Motor neuron (in vitro differentiated cells): Measurements from ENCODE around the gene ARMC2. TPM values are rescaled to one million over a fixed set of nuclear protein-coding genes. Genes with fewer than 3 reads are reported as not detected.
A peak's percentile ranks its signal among the peaks of the same experiment; 100 is the strongest.

ENCODE experiments used
- ATAC-seq, 8 experiments: fragments of 200-7000 bp; cut with Tn5 transposase; replicated peaks in 6 of 8; 2 replicates each; pipeline ENCODE4 v1.8.0; 2021; ENCODE audit warnings: mild to moderate bottlenecking in 8 of 8, moderate library complexity in 8 of 8
- H3K27ac ChIP-seq, 2 donors: fragments of 250-450 bp; sonication (Bioruptor Pico); 2 replicates each; pipeline ENCODE4 v1.9.0; 2021; ENCODE audit warnings: antibody characterized with exemption in 2 of 2, mild to moderate bottlenecking in 2 of 2, moderate library complexity in 1 of 2
- H3K4me1 ChIP-seq, 2 donors: fragments of 250-450 bp; sonication (Bioruptor Pico); replicated peaks in 1 of 2; 2 replicates each; pipeline ENCODE4 v1.6.1; 2021; ENCODE audit warnings: antibody characterized with exemption in 2 of 2, mild to moderate bottlenecking in 2 of 2, moderate library complexity in 1 of 2
- H3K4me3 ChIP-seq, 5 donors: fragments of 250-450 bp; sonication (Bioruptor Pico); 2 replicates each; pipeline ENCODE4 v1.9.0; 2021; ENCODE audit warnings: antibody characterized with exemption in 5 of 5, mild to moderate bottlenecking in 5 of 5, moderate library complexity in 4 of 5
- WGBS, 10 experiments: fragments of 450-650 bp; shearing (Covaris generic); methylation state at CpG; one replicate each; pipeline ENCODE4 v1.0.0; 2022; 5-methylcytosine and 5-hydroxymethylcytosine counted together
- in situ Hi-C, 9 experiments: fragments of 400-800 bp; cut with MboI; loops; one replicate each; pipeline ENCODE4 v1.15.0; 2021; ENCODE audit warnings: low sequenced_read_pairs in 9 of 9, low pct_unique_long_range_greater_than_20kb in 2 of 9; ENCODE audit not compliant: unreplicated experiment in 9 of 9
- total RNA-seq, 8 experiments: library from RNA; unstranded; fragments of 300-600 nt; gene quantifications; 2 replicates each; pipeline versions ENCODE4 v1.2.3 to v1.2.4, GENCODE V29; 2022

Gene ARMC2
- total RNA-seq, 8 experiments from 2014 or later, result 1.1 to 22.4 (median 6.1) TPM

GRCh38 chr6:108837236-108837971 is 10.8 kb upstream of the ARMC2 start:
- no peak overlapping the region for H3K27ac ChIP-seq
- WGBS, 10 experiments, result 30 to 94% (median 68%) methylated on average over 2 to 4 of the region's 4 CpGs
- no peak overlapping the region for H3K4me3 ChIP-seq
- in situ Hi-C loops, result loop anchor here in 4 of 9 experiments (25.0 kb wide), 2 partner anchors 250 to 300 kb away; partner anchors contain the start of genes CEP57L1 (in 1 of the 4) and SESN1 (in 1 of the 4)
- H3K4me1 ChIP-seq, result no peaks in the 10 kb centered on the region
- no peak for ATAC-seq

DNA sequence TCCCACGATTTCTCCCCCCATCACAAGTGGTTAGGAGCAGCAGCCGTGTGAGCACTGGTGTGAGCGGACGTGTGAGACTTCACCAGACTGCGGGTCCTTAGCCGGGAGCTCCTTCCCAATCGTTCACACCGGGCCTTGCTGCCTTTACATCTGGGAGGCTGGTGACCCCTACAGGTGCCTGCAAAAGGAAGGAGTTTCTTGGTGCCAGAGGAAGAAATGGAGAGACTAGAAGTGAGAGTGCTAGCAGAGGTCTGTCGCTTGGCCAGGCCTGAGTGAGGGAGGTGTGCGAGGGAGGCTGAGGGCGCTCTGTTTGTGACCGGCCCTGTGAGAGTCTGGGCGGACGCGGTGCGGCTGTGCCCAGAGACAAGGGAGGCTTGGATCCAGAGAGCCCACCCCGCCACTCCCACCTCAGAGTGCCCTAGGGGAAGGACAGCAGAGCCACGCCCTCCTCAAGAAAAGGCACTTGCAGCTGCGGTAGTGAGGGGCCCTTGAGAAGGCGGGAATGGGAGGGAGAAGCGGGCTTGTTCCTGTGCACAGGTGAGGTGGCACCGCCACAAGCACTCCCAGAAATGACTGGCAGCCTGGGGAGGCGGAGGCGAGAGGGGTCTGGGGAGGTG is 10.0 kb upstream of the ARMC2 start:
- no peak overlapping the region for H3K4me3 ChIP-seq
- in situ Hi-C loops, result loop anchor here in 4 of 9 experiments (25.0 kb wide), 2 partner anchors 249 to 301 kb away; partner anchors contain the start of genes CEP57L1 (in 1 of the 4) and SESN1 (in 1 of the 4)
- 20 to 58% (median 33%) methylated on average over 1 to 5 of the region's 24 CpGs; no CpG with 5 or more reads in 3 of the 10 experiments for WGBS, 10 experiments
- no peak overlapping the region for H3K27ac ChIP-seq
- no peaks in the 10 kb centered on the region for H3K4me1 ChIP-seq
- peak in 6 of 8 experiments; percentile 55 to 70 (median 64) for ATAC-seq

- in situ Hi-C loops, result loop anchor here in 4 of 9 experiments (25.0 kb wide), 2 partner anchors 248 to 302 kb away; partner anchors contain the start of genes CEP57L1 (in 1 of the 4) and SESN1 (in 1 of the 4)
- 40 to 100% (median 68%) methylated on average over 1 to 4 of the region's 9 CpGs; no CpG with 5 or more reads in 3 of the 10 experiments for WGBS, 10 experiments
- no peak overlapping the region for H3K27ac ChIP-seq
- no peaks in the 10 kb centered on the region for H3K4me1 ChIP-seq
- no peak overlapping the region for H3K4me3 ChIP-seq
- peak in 5 of 8 experiments; percentile 44 to 80 (median 75) for ATAC-seq
Observed at GRCh38 chr6:108839083-108839642, 9.1 kb upstream of the ARMC2 start.

DNA sequence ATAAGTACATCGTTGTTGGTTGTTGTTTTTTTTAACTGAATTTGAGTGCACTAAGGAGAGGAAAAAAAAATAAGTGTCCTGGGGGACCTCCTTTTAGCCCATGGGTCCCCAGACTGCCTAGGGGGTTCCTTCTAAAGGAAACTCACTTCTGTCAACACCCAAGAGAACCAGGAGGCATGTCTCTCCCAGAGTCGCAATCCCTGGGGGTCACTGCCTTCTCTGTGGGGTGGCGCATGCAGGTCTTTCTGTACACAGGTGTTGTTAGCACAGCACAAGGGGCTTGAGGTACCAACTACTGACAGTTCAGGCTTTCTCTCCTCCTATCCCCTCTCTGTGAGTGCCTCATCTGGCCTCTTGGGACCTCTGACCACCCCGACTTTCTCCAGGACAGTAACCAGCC is 7.3 kb upstream of the ARMC2 start:
- H3K4me1 ChIP-seq, result no peaks in the 10 kb centered on the region

GRCh38 chr6:108841377-108841855 is 6.8 kb upstream of the ARMC2 start:
- Histone ChIP-seq H3K27ac (no peak overlapping the region), H3K4me3 (no peak overlapping the region), H3K4me1 (no peaks in the 10 kb centered on the region)
- in situ Hi-C loops, result loop anchor here in 4 of 9 experiments (25.0 kb wide), 2 partner anchors 246 to 304 kb away; partner anchors contain the start of genes CEP57L1 (in 1 of the 4) and SESN1 (in 1 of the 4)
- 71 to 100% (median 83%) methylated on average over 1 to 5 of the region's 5 CpGs; no CpG with 5 or more reads in 2 of the 10 experiments for WGBS, 10 experiments
- ATAC-seq, result no peak

More for the DNA sequence above, 7.3 kb upstream of the ARMC2 start:
- in situ Hi-C loops, result loop anchor here in 4 of 9 experiments (25.0 kb wide), 2 partner anchors 246 to 304 kb away; partner anchors contain the start of genes CEP57L1 (in 1 of the 4) and SESN1 (in 1 of the 4)
- WGBS, 10 experiments, result 65 to 100% (median 88%) methylated on average over 1 to 4 of the region's 4 CpGs
- no peak overlapping the region for H3K4me3 ChIP-seq
- no peak overlapping the region for H3K27ac ChIP-seq
- ATAC-seq, result no peak

DNA sequence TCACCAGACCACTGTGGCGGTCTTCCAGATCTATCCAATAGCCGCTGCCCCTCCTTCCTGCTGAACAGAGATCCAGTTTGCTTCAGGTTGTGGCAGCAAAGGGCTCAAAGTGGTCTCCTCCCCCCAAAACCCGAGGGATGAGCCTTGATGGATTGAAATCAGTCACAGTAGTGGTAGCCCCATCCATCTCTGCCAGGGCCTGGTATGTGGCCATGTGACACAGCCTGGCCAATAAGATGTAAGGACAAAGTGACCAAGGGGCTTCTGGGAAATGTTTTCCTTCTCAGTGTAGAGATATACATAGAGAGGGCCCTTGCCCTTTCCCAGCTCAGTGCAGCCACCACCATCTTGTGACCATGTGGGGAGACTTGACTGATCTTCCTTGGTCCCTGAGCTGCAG is 4.1 kb upstream of the ARMC2 start:
- in situ Hi-C loops, result loop anchor here in 4 of 9 experiments (25.0 kb wide), 2 partner anchors 243 to 307 kb away; partner anchors contain the start of genes CEP57L1 (in 1 of the 4) and SESN1 (in 1 of the 4)
- Histone ChIP-seq H3K4me3 (no peak overlapping the region), H3K27ac (no peak overlapping the region), H3K4me1 (peaks cover 6% of the 10 kb centered on the region in 2 donors)
- ATAC-seq, result no peak
- 75 to 100% (median 94%) methylated on average over 1 to 3 of the region's 3 CpGs; no CpG with 5 or more reads in 4 of the 10 experiments for WGBS, 10 experiments

DNA sequence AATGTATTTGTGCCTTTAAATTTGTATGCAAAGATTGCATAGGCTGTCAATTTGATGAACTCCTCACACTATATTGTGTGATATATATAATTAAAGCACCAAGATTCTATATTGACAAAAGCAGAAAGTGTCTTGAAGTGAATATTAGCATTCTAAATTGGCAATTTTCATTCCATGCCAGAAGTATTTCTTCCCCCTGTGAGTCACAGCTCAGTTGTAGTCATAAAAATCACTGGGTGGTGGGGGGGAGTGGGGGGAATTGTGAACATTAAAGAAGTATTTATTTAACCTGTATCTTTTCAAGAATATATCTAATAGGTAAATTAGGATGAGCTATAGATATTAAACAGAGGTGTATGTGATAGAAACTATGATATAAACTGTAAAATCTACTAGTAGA is 3.1 kb upstream of the ARMC2 start:
- H3K4me3 ChIP-seq, result no peak overlapping the region
- no peak overlapping the region for H3K27ac ChIP-seq
- in situ Hi-C loops, result loop anchor here in 4 of 9 experiments (25.0 kb wide), 2 partner anchors 242 to 308 kb away; partner anchors contain the start of genes CEP57L1 (in 1 of the 4) and SESN1 (in 1 of the 4)
- peaks cover 6 to 8% of the 10 kb centered on the region in 2 donors for H3K4me1 ChIP-seq
- ATAC-seq, result no peak

DNA sequence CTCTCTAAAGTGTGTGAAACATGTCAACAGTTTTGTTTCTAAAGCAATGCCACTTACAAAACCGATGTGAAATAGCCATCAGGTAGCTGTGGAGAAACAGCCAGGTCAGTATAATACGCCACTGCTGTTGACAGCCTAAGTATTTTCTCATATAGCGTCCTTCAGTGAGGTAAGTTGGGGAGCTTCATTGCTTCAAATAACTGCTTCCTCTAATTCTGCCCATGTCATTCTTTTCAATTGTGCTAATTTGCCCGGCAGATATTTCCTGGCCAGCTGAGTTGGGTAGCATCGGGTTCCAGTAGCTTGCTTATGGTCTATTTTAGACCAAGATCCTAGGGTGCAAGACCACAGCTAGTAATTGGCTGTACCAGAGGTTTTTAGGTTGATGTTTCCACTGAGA is 2.1 kb upstream of the ARMC2 start:
- WGBS, 10 experiments, result 61 to 100% (median 80%) methylated on average over 1 to 5 of the region's 5 CpGs
- in situ Hi-C loops, result loop anchor here in 4 of 9 experiments (25.0 kb wide), 2 partner anchors 241 to 309 kb away; partner anchors contain the start of genes CEP57L1 (in 1 of the 4) and SESN1 (in 1 of the 4)
- peaks cover 6 to 8% of the 10 kb centered on the region in 2 donors for H3K4me1 ChIP-seq
- no peak overlapping the region for H3K27ac ChIP-seq
- no peak overlapping the region for H3K4me3 ChIP-seq
- ATAC-seq, result no peak

DNA sequence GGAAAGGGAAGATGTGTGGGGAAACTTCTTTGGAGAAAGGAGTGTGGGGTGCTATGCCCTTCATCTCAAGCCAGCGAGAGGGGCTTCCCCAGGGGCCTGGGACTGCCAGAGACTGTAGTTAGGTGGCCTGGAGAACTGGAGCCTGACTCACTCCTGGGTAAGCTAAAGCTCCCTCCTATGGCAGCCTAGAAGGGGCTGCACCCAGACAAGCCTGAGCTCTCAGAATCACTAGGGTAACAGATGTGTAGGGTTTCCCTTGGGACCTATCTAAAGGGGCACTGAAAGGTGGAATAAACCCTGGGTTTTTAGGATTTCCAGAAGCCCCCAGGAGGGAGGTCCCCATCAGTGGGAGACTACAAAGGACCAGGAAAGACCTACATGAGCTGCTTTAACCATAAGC is 1.6 kb upstream of the ARMC2 start:
- 100% methylated on average over 1 of the region's 1 CpG; no CpG with 5 or more reads in 9 of the 10 experiments for WGBS, 10 experiments
- H3K4me3 ChIP-seq, result no peak overlapping the region
- in situ Hi-C loops, result loop anchor here in 4 of 9 experiments (25.0 kb wide), 2 partner anchors 241 to 309 kb away; partner anchors contain the start of genes CEP57L1 (in 1 of the 4) and SESN1 (in 1 of the 4)
- no peak overlapping the region for H3K27ac ChIP-seq
- no peak for ATAC-seq
- H3K4me1 ChIP-seq, result peaks cover 6 to 8% of the 10 kb centered on the region in 2 donors

DNA sequence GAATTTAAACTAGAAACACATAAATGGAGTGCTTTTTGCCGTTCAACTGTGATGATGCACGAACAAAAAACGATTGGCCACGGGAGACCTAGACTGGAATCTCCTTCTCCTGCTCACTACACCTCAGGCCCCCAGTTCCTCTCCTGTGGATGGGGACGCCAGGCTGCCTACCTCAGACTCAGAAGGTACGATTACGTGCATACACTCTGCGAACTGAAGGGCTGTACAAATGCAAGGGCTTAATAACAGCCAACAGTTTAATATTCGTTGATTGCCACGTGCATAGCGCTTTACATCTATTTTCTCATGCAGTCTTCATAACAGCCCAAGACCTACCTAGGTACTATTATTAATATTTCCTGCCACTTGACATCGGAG is 495 bp upstream of the ARMC2 start:
- Histone ChIP-seq H3K27ac (peak overlapping the region; percentile 64 to 71), H3K4me1 (peaks cover 6 to 8% of the 10 kb centered on the region in 2 donors), H3K4me3 (peak overlapping the region; percentile 61 to 97 (median 82))
- WGBS, 10 experiments, result 27 to 89% (median 42%) methylated on average over 3 to 10 of the region's 12 CpGs; no CpG with 5 or more reads in 1 of the 10 experiments
- in situ Hi-C loops, result loop anchor here in 4 of 9 experiments (25.0 kb wide), 2 partner anchors 240 to 310 kb away; partner anchors contain the start of genes CEP57L1 (in 1 of the 4) and SESN1 (in 1 of the 4)
- ATAC-seq, result peak in 1 of 8 experiments; percentile 1

GRCh38 chr6:108850669-108851465 is 2.6 kb downstream of the ARMC2 start:
- WGBS, 10 experiments, result 80 to 100% (median 90%) methylated on average over 1 to 9 of the region's 10 CpGs
- in situ Hi-C loops, result no loop called here

More at GRCh38 chr6:108850669-108851465, 2.6 kb downstream of the ARMC2 start:
- Histone ChIP-seq H3K27ac (no peak overlapping the region), H3K4me1 (peaks cover 6 to 8% of the 10 kb centered on the region in 2 donors), H3K4me3 (no peak overlapping the region)
- no peak for ATAC-seq
